Measurements from ENCODE around the gene NFASC. TPM values are rescaled to one million over a fixed set of nuclear protein-coding genes. Genes with fewer than 3 reads are reported as not detected.

Gene NFASC
- total RNA-seq, 2 experiments from 2014 or later = 0.06 to 0.37 TPM

DNA sequence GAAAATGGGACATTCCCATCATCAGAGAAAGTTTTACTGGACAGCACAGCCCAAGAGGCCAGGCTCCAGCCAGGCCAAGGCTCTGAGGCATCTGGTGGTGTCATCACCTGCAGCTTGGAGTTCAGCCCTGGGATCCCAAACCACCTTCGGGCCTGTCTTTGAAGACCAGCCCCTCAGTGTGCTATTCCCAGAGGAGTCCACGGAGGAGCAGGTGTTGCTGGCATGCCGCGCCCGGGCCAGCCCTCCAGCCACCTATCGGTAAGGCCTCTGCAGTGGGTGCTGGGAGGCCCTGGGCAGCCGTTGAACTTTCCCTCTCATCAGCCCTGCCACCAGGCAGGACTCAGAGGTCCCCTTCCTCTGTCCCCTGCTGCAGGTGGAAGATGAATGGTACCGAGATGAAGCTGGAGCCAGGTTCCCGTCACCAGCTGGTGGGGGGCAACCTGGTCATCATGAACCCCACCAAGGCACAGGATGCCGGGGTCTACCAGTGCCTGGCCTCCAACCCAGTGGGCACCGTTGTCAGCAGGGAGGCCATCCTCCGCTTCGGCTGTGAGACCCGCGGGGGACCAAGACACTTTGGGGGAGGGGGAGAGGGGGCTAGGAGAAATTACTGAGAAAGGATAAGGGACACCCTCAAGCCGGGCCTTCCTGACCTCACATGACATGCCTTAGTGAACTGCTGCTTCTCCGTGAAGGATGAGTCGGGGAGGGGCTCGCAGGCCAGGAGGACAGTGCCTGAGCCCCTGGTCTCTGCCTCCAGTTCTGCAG lies 187.3 kb downstream of the NFASC start:
- H3K9me3 Mint-ChIP-seq = no peaks in the 10 kb centered on the region
- no peak overlapping the region for H3K4me3 Mint-ChIP-seq
- no peak for DNase-seq
- no peaks in the 10 kb centered on the region for H3K36me3 Mint-ChIP-seq
- H3K27me3 Mint-ChIP-seq = no peaks in the 10 kb centered on the region
- no peaks in the 10 kb centered on the region for H3K4me1 Mint-ChIP-seq
- no peak overlapping the region for H3K27ac Mint-ChIP-seq

GRCh38 chr1:205058853-205059252 lies 188.2 kb downstream of the NFASC start:
- Mint-ChIP-seq H3K4me3 (no peak overlapping the region), H3K9me3 (no peaks in the 10 kb centered on the region), H3K4me1 (no peaks in the 10 kb centered on the region), H3K36me3 (no peaks in the 10 kb centered on the region), H3K27me3 (no peaks in the 10 kb centered on the region), H3K27ac (no peak overlapping the region)
- no peak for DNase-seq

DNA sequence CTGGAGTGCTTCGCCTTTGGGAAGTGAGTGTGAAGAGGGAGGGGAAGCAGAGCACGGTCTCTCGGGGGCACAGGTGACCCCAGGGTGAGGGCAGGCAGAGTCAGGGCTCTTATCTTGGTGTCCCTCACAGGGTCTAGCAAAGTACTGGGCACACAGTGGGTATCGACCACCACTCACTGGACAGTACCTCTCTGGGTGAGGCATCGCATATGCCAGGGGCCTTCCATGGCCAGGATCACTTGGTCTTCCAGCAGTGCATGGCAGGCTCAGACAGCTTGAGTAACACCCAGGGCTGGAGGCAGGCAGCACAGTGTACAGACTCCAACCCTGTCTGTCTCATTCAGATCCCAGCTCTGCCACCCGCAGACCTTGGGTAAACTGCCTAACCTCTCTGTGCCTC lies 189.0 kb downstream of the NFASC start:
- no peak overlapping the region for H3K4me3 Mint-ChIP-seq
- no peaks in the 10 kb centered on the region for H3K4me1 Mint-ChIP-seq
- no peaks in the 10 kb centered on the region for H3K27me3 Mint-ChIP-seq
- no peak overlapping the region for H3K27ac Mint-ChIP-seq
- no peaks in the 10 kb centered on the region for H3K9me3 Mint-ChIP-seq
- DNase-seq = no peak
- H3K36me3 Mint-ChIP-seq = no peaks in the 10 kb centered on the region

- no peak for DNase-seq
- H3K4me1 Mint-ChIP-seq = no peaks in the 10 kb centered on the region
- no peak overlapping the region for H3K4me3 Mint-ChIP-seq
- no peak overlapping the region for H3K27ac Mint-ChIP-seq
- H3K9me3 Mint-ChIP-seq = no peaks in the 10 kb centered on the region
- H3K27me3 Mint-ChIP-seq = no peaks in the 10 kb centered on the region
- H3K36me3 Mint-ChIP-seq = no peaks in the 10 kb centered on the region
Observed at GRCh38 chr1:205060746-205061145, 190.1 kb downstream of the NFASC start.

GRCh38 chr1:205061227-205061626 lies 190.6 kb downstream of the NFASC start:
- DNase-seq = no peak
- H3K36me3 Mint-ChIP-seq = no peaks in the 10 kb centered on the region
- no peak overlapping the region for H3K27ac Mint-ChIP-seq
- H3K4me1 Mint-ChIP-seq = no peaks in the 10 kb centered on the region
- H3K27me3 Mint-ChIP-seq = no peaks in the 10 kb centered on the region
- H3K4me3 Mint-ChIP-seq = no peak overlapping the region
- H3K9me3 Mint-ChIP-seq = no peaks in the 10 kb centered on the region

DNA sequence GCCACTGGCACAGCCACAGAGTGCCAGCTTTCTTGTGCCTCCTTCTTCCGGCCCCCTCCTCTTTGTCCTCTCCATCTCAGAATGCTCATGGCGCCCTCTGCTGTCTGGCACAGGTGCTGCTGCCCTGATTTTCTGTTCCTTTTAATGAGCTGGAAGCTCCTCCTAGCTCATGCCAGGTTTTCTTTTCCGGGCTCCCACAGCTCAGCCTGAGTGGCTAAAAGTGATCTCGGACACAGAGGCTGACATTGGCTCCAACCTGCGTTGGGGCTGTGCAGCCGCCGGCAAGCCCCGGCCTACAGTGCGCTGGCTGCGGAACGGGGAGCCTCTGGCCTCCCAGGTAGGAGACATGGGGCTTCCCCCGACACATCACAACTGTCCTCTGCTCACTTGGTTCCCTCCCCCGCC lies 191.0 kb downstream of the NFASC start:
- DNase-seq = peak; percentile 66
- Mint-ChIP-seq H3K27ac (no peak overlapping the region), H3K36me3 (no peaks in the 10 kb centered on the region), H3K4me3 (no peak overlapping the region), H3K27me3 (no peaks in the 10 kb centered on the region), H3K4me1 (no peaks in the 10 kb centered on the region), H3K9me3 (no peaks in the 10 kb centered on the region)

DNA sequence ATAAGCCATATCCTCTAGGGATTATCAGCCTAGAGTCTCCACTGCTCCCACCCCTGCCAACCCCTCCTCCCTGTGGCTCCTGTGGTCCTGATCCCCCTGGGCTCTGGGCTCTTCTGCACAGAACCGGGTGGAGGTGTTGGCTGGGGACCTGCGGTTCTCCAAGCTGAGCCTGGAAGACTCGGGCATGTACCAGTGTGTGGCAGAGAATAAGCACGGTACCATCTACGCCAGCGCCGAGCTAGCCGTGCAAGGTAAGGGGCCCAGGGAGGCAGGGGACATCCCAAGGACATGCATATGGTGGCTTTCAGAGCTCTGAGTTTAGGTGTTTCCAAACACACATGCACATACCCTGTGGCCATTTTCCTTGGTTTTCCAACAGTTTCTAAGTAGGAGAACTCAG lies 191.7 kb downstream of the NFASC start:
- DNase-seq = no peak
- no peak overlapping the region for H3K4me3 Mint-ChIP-seq
- H3K36me3 Mint-ChIP-seq = no peaks in the 10 kb centered on the region
- no peaks in the 10 kb centered on the region for H3K9me3 Mint-ChIP-seq
- H3K27ac Mint-ChIP-seq = no peak overlapping the region
- no peaks in the 10 kb centered on the region for H3K27me3 Mint-ChIP-seq
- no peaks in the 10 kb centered on the region for H3K4me1 Mint-ChIP-seq

GRCh38 chr1:205062895-205063294 lies 192.2 kb downstream of the NFASC start:
- no peaks in the 10 kb centered on the region for H3K4me1 Mint-ChIP-seq
- no peak overlapping the region for H3K4me3 Mint-ChIP-seq
- DNase-seq = no peak

GRCh38 chr1:205064301-205064700 lies 193.6 kb downstream of the NFASC start:
- no peaks in the 10 kb centered on the region for H3K36me3 Mint-ChIP-seq
- no peak for DNase-seq
- no peak overlapping the region for H3K27ac Mint-ChIP-seq
- H3K9me3 Mint-ChIP-seq = no peaks in the 10 kb centered on the region
- no peaks in the 10 kb centered on the region for H3K4me1 Mint-ChIP-seq
- H3K27me3 Mint-ChIP-seq = no peaks in the 10 kb centered on the region
- H3K4me3 Mint-ChIP-seq = no peak overlapping the region

More at GRCh38 chr1:205062895-205063294, 192.2 kb downstream of the NFASC start:
- Mint-ChIP-seq H3K9me3 (no peaks in the 10 kb centered on the region), H3K27ac (no peak overlapping the region), H3K27me3 (no peaks in the 10 kb centered on the region), H3K36me3 (no peaks in the 10 kb centered on the region)

- H3K27me3 Mint-ChIP-seq = no peaks in the 10 kb centered on the region
- no peaks in the 10 kb centered on the region for H3K36me3 Mint-ChIP-seq
- H3K9me3 Mint-ChIP-seq = no peaks in the 10 kb centered on the region
- H3K27ac Mint-ChIP-seq = no peak overlapping the region
- no peak for DNase-seq
- no peaks in the 10 kb centered on the region for H3K4me1 Mint-ChIP-seq
- H3K4me3 Mint-ChIP-seq = no peak overlapping the region
Observed at GRCh38 chr1:205064741-205065316, 194.2 kb downstream of the NFASC start.

DNA sequence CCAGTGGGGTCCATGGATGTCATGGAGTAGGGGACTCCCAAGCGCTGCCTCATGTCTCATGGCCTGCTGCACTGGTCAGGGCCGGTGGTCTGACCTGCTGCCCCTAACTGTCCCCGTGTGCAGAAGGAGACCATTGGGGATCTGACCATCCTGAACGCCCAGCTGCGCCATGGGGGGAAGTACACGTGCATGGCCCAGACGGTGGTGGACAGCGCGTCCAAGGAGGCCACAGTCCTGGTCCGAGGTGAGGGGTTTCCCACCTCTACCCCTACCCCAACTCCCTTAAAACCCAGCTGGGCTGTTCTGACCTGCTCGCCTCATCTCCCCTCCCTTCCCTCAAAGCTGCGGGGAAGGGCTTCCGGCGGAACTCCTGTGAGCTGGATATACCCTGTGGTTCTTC lies 195.0 kb downstream of the NFASC start:
- no peak for DNase-seq
- Mint-ChIP-seq H3K9me3 (no peaks in the 10 kb centered on the region), H3K36me3 (no peaks in the 10 kb centered on the region), H3K4me1 (no peaks in the 10 kb centered on the region), H3K27ac (no peak overlapping the region), H3K27me3 (no peaks in the 10 kb centered on the region), H3K4me3 (no peak overlapping the region)

DNA sequence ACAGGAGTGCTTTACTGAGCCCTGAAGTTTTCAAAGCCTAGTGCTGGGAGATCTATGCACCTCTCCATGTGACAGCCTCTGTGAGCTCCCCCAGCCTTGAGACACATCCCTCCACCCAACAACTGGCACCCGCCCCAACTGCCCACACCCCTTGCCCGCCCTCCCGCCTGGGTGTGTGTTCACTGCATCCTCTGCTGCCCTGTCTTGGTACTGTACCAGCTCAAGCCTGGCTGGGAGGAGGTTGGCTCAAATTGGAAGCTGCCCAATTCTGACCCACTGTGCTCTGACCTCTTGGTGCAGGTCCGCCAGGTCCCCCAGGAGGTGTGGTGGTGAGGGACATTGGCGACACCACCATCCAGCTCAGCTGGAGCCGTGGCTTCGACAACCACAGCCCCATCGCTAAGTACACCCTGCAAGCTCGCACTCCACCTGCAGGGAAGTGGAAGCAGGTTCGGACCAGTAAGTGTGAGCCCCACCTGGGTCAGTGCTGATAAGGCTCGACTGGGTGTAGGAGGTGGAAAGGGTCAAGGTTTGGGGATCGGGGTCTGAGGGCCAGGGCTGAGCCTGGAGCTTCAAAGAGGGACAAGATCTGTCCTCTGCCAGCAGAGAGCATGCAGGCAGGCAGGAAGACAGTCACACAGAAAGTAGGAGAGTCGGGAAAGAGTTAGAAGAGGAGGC lies 195.6 kb downstream of the NFASC start:
- Mint-ChIP-seq H3K9me3 (no peaks in the 10 kb centered on the region), H3K36me3 (no peaks in the 10 kb centered on the region), H3K4me3 (no peak overlapping the region), H3K4me1 (no peaks in the 10 kb centered on the region), H3K27me3 (no peaks in the 10 kb centered on the region), H3K27ac (no peak overlapping the region)
- DNase-seq = no peak

GRCh38 chr1:205067031-205067430 lies 196.4 kb downstream of the NFASC start:
- DNase-seq = no peak
- no peaks in the 10 kb centered on the region for H3K9me3 Mint-ChIP-seq
- no peak overlapping the region for H3K4me3 Mint-ChIP-seq
- no peak overlapping the region for H3K27ac Mint-ChIP-seq
- no peaks in the 10 kb centered on the region for H3K27me3 Mint-ChIP-seq
- no peaks in the 10 kb centered on the region for H3K36me3 Mint-ChIP-seq
- H3K4me1 Mint-ChIP-seq = no peaks in the 10 kb centered on the region

- Mint-ChIP-seq H3K27me3 (no peaks in the 10 kb centered on the region), H3K4me1 (no peaks in the 10 kb centered on the region), H3K36me3 (no peaks in the 10 kb centered on the region), H3K4me3 (no peak overlapping the region), H3K27ac (no peak overlapping the region), H3K9me3 (no peaks in the 10 kb centered on the region)
- no peak for DNase-seq
Observed at GRCh38 chr1:205068001-205068400, 197.3 kb downstream of the NFASC start.

- Mint-ChIP-seq H3K4me1 (no peaks in the 10 kb centered on the region), H3K27me3 (no peaks in the 10 kb centered on the region), H3K9me3 (no peaks in the 10 kb centered on the region), H3K36me3 (no peaks in the 10 kb centered on the region), H3K4me3 (no peak overlapping the region), H3K27ac (no peak overlapping the region)
- no peak for DNase-seq
Observed at GRCh38 chr1:205068457-205069040, 197.9 kb downstream of the NFASC start.
